MCF 10A (cell line): ENCODE results near the gene SAMHD1. TPM values are rescaled to one million over a fixed set of nuclear protein-coding genes. Genes with fewer than 3 reads are reported as not detected.

Experiments
- BruUV-seq: library from RNA; stranded (reverse); fragments of 400-500 nt; replicated peaks from 2 replicates; lab custom pipeline; 2021; lab: Mats Ljungman, UMichigan
- CTCF ChIA-PET: fragments of 300-600 bp; sonication (Branson Sonifier 250); formaldehyde crosslinking; extraction: SDS; loops from one replicate; lab custom pipeline; 2021; ENCODE audit warnings: antibody characterized with exemption, inconsistent platforms; lab: Yijun Ruan, JAX
- POLR2A ChIA-PET: fragments of 300-600, 350-650 bp; sonication (Branson Sonifier 250); formaldehyde crosslinking; extraction: SDS; loops from one replicate; lab custom pipeline; 2020; ENCODE audit warnings: antibody characterized with exemption, inconsistent platforms; lab: Yijun Ruan, JAX
- DNase-seq: peaks from one replicate; pipeline ENCODE4 v3.0.0-alpha.2; 2018; ENCODE audit not compliant: unreplicated experiment
- H3K27ac Mint-ChIP-seq: one replicate; pipeline ENCODE4 v1.8.0; 2022; ENCODE audit warnings: mild to moderate bottlenecking, low read depth, mixed read lengths; ENCODE audit not compliant: unreplicated experiment
- H3K27me3 Mint-ChIP-seq: one replicate; pipeline ENCODE4 v1.8.0; 2022; ENCODE audit warnings: mixed read lengths; ENCODE audit not compliant: insufficient read depth, unreplicated experiment
- H3K36me3 Mint-ChIP-seq: one replicate; pipeline ENCODE4 v1.8.0; 2022; ENCODE audit warnings: mild to moderate bottlenecking, moderate library complexity, mixed read lengths; ENCODE audit not compliant: insufficient read depth, unreplicated experiment
- H3K4me1 Mint-ChIP-seq: one replicate; pipeline ENCODE4 v1.8.0; 2022; ENCODE audit warnings: mixed read lengths; ENCODE audit not compliant: insufficient read depth, unreplicated experiment
- H3K4me3 Mint-ChIP-seq: one replicate; pipeline ENCODE4 v1.8.0; 2022; ENCODE audit warnings: mild to moderate bottlenecking, moderate library complexity, mixed read lengths; ENCODE audit not compliant: unreplicated experiment
- H3K9me3 Mint-ChIP-seq: one replicate; pipeline ENCODE4 v1.8.0; 2022; ENCODE audit warnings: mixed read lengths; ENCODE audit not compliant: unreplicated experiment
- CTCF ChIP-seq: fragments of 200-600 bp; IDR thresholded peaks from one replicate; pipeline ENCODE4 v1.8.0; 2022; ENCODE audit warnings: antibody characterized with exemption, mild to moderate bottlenecking; ENCODE audit not compliant: unreplicated experiment
- intact Hi-C: fragments of 100-400 bp; cut with micrococcal nuclease; formaldehyde crosslinking; loops from 2 replicates; pipeline ENCODE4 v1.14.1; 2022
- total RNA-seq: library from RNA; stranded (reverse); gene quantifications from 2 replicates; pipeline ENCODE4 v1.2.3, GENCODE V29; 2022

Gene SAMHD1
- total RNA-seq, 1 experiment from 2014 or later, result 2.6 TPM

- ChIA-PET POLR2A (interaction anchor here (1.1 kb wide), 1 partner anchor 113 kb away, joined by 4 read pairs; the partner anchor contains the start of gene DSN1), CTCF (interaction anchor here (0.6 to 3.9 kb wide), 47 partner anchors 11 to 1871 kb away, joined by 3 to 37 read pairs (median 4); partner anchors contain the start of genes DSN1 and TLDC2)
- Mint-ChIP-seq H3K4me3 (no peak overlapping the region), H3K4me1 (peaks cover 7% of the 10 kb centered on the region), H3K9me3 (no peaks in the 10 kb centered on the region), H3K36me3 (no peaks in the 10 kb centered on the region), H3K27me3 (no peaks in the 10 kb centered on the region), H3K27ac (no peak overlapping the region)
- intact Hi-C loops, result loop anchor here (1.0 to 5.0 kb wide), 4 partner anchors 23 to 330 kb away; no protein-coding TSS in a partner anchor
- DNase-seq, result peak; percentile 82
- BruUV-seq, result no TSS peak
- TF ChIP-seq CTCF, result peak; percentile 98
Observed at GRCh38 chr20:36886859-36887751, 64.4 kb downstream of the SAMHD1 start.

GRCh38 chr20:36885356-36885755 is 66.2 kb downstream of the SAMHD1 start:
- CTCF ChIA-PET, result interaction anchor here (0.6 to 3.9 kb wide), 9 partner anchors 10 to 315 kb away, joined by 3 to 37 read pairs (median 9); partner anchors contain the start of gene TLDC2
- intact Hi-C loops, result loop anchor here (5.0 kb wide), 1 partner anchor 328 kb away; no protein-coding TSS in a partner anchor
- TF ChIP-seq CTCF, result no peak
- H3K27me3 Mint-ChIP-seq, result no peaks in the 10 kb centered on the region
- no peak overlapping the region for H3K27ac Mint-ChIP-seq
- POLR2A ChIA-PET, result interaction anchor here (0.6 kb wide), 1 partner anchor 33 kb away, joined by 3 read pairs; no protein-coding TSS in a partner anchor
- no peaks in the 10 kb centered on the region for H3K36me3 Mint-ChIP-seq
- peaks cover 13% of the 10 kb centered on the region for H3K4me1 Mint-ChIP-seq
- DNase-seq, result no peak
- H3K4me3 Mint-ChIP-seq, result no peak overlapping the region
- no TSS peak for BruUV-seq
- no peaks in the 10 kb centered on the region for H3K9me3 Mint-ChIP-seq

- H3K27me3 Mint-ChIP-seq, result no peaks in the 10 kb centered on the region
- no peaks in the 10 kb centered on the region for H3K36me3 Mint-ChIP-seq
- intact Hi-C loops, result no loop called here
- ChIA-PET CTCF (interaction anchor here (0.6 to 3.3 kb wide), 8 partner anchors 9 to 307 kb away, joined by 3 to 14 read pairs (median 4); no protein-coding TSS in a partner anchor), POLR2A (interaction anchor here (0.7 to 1.5 kb wide), 4 partner anchors 11 to 124 kb away, joined by 3 to 4 read pairs (median 3); no protein-coding TSS in a partner anchor)
- peaks cover 13% of the 10 kb centered on the region for H3K4me1 Mint-ChIP-seq
- no peak for TF ChIP-seq CTCF
- H3K9me3 Mint-ChIP-seq, result no peaks in the 10 kb centered on the region
- H3K27ac Mint-ChIP-seq, result no peak overlapping the region
- no peak overlapping the region for H3K4me3 Mint-ChIP-seq
- BruUV-seq, result no TSS peak
- DNase-seq, result no peak
Observed at GRCh38 chr20:36883977-36884535, 67.5 kb downstream of the SAMHD1 start.
